Activated CD8-positive, alpha-beta memory T cell treated with anti-CD3 and anti-CD28 coated beads for 1 hour (primary cell): ENCODE results near the gene PUS7L.
"Not testable (repeated sequence)": the region's sequence is repeated elsewhere in the genome, so short reads cannot be mapped to it uniquely, and the experiment has no call there.

Experiments
- DNase-seq, 2 donors: peaks; one replicate each; pipeline ENCODE4 v3.0.0-alpha.2; 2020; ENCODE audit warnings: low read depth in 1 of 2; ENCODE audit errors: extremely low read depth in 1 of 2

The PUS7L gene

GRCh38 chr12:43750814-43751213 is 7.8 kb downstream of the PUS7L start:
- DNase-seq = no peak

DNA sequence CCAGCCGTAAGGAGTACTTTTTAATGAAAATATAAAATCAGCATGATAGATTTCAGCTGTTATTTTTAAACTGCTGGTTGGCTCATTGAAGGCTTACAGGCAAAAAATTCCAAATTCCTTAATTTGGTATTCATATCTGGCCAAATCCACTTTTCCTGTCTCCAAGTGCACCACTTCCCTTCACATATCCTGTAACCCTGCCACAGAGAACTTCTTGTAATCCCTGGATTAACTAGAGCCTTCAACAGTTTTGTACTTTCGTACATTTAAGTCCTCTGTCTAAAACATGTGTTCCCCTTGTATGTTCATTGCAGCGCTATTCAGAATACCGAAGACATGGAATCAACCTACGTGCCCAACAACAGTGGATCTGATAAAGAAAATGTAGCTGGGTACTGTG is 9.6 kb downstream of the PUS7L start:
- DNase-seq = no peak

GRCh38 chr12:43744826-43745225 is 13.8 kb downstream of the PUS7L start:
- no peak for DNase-seq

DNA sequence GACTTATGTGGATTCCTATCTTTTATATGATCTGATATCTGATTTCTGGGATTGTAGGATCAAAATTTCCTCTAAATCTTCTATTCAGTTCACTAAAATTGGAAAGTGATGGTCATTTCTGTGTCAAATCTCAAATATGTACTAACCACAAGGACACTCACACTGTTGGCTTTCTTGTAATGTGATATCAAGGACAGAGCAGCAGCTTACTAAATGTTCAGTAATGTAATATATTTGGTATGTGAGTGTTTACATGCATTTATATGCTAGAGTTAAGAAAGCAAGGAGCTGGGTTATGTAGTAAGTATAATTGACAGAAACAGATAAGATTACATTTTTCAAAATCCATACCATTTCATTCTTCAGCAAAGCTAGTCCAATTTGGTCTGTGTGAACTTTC is 16.5 kb downstream of the PUS7L start:
- no peak for DNase-seq

GRCh38 chr12:43740511-43741100 is 18.0 kb downstream of the PUS7L start:
- no peak for DNase-seq

DNA sequence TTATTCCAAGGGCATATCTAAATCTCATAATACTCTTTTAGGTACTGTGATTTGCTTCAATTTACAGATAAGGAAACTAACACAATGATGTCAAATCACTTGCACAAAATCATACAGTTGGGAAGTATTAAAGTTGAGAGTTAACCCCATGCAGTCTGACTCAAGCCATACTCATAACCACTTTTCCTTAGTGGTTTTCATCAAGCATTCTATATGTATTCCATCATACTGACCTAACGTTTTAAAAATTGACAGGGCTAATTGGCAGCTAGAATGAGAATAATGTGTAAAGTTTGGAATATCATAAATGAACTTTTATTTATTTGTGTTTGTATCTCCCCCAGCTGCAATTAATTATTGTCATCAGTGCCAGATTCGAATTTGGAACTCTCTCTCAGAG is 20.9 kb downstream of the PUS7L start:
- no peak for DNase-seq

- no peak for DNase-seq
These were observed 21.6 kb downstream of the PUS7L start for GRCh38 chr12:43736927-43737440.

GRCh38 chr12:43733687-43734086 is 24.9 kb downstream of the PUS7L start:
- no peak for DNase-seq

GRCh38 chr12:43730283-43730682 is 28.3 kb downstream of the PUS7L start:
- no peak for DNase-seq

- DNase-seq = no peak
These were observed 29.9 kb downstream of the PUS7L start for GRCh38 chr12:43728698-43729097.

GRCh38 chr12:43728117-43728516 is 30.5 kb downstream of the PUS7L start:
- DNase-seq = no peak

DNA sequence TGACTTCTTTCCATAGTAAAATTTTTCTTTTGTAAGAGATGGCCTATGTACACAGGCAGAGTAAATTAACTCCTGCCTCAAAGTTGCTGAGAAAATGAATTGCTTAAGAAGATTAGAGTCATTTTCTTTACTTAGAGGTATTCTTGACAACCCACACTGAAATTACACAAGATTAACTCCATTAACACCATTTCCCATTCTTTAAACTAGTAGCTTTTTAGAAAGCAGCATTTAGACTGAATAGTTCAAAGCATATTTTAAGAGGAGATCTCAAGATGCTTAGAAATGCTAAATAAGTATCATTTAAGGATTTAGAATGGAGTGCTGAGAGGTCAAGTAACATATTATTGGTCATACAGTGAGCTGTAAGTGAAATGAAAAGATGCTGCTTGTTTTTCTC is 35.5 kb downstream of the PUS7L start:
- no peak for DNase-seq

DNA sequence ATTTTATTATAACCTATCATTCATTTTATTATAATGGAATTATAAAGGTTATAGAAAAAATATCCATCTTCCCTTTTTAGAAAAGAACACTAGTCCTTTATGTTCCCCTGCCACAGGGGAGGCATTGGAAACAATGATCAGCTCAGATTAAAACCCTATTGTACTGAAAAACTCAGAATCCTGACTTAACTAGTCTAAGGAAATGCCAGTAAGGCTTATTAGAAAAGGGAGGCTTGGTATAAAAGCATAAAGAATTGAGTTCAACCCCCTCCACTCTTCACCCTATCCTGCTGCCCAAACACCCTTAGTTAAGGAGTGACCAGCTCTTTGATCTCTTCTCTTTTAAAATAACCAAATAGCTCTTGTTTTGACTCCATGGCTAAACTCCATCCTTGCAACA is 36.0 kb downstream of the PUS7L start:
- no peak for DNase-seq

GRCh38 chr12:43711348-43711747 is 47.2 kb downstream of the PUS7L start:
- no peak for DNase-seq

DNA sequence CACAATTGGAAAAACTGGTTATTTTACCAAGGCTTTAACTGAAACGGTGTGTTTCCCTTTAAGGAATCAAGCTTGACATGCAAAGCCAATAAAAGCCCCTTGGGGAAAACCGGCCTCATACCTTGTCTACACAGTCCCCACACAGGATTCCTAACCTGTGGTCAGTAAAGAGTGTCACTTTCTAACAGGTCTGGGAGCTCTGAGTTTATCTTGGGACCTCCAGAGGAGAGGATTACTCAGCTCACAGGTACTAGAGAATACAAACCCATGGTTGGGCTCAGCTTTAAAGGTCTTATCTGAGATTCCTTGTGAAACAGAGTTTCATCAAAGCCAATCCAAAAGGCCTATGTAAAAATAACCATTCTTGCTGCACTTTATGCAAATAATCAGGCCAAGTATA is 54.8 kb downstream of the PUS7L start:
- not testable (repeated sequence) for DNase-seq

- DNase-seq = not testable (repeated sequence)
These were observed 57.4 kb downstream of the PUS7L start for GRCh38 chr12:43701194-43701593.

GRCh38 chr12:43696154-43696553 is 62.4 kb downstream of the PUS7L start:
- DNase-seq = no peak

- no peak for DNase-seq
These were observed 63.7 kb downstream of the PUS7L start for GRCh38 chr12:43694879-43695278.

- no peak for DNase-seq
These were observed 66.5 kb downstream of the PUS7L start for GRCh38 chr12:43692064-43692463.

DNA sequence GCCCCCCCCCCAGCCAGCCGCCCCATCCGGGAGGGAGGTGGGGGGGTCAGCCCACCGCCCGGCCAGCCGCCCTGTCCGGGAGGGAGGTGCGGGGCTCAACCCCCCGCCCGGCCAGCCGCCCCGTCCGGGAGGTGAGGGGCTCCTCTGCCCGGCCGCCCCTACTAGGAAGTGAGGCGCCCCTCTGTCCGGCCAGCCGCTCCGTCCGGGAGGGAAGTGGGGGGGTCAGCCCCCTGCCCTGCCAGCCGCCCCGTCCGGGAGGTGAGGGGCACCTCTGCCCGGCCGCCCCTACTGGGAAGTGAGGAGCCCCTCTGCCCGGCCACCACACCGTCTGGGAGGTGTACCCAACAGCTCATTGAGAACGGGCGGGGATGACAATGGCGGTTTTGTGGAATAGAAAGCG is 73.1 kb downstream of the PUS7L start:
- DNase-seq = not testable (repeated sequence)

GRCh38 chr12:43676183-43676813 is 82.3 kb downstream of the PUS7L start:
- DNase-seq = no peak

DNA sequence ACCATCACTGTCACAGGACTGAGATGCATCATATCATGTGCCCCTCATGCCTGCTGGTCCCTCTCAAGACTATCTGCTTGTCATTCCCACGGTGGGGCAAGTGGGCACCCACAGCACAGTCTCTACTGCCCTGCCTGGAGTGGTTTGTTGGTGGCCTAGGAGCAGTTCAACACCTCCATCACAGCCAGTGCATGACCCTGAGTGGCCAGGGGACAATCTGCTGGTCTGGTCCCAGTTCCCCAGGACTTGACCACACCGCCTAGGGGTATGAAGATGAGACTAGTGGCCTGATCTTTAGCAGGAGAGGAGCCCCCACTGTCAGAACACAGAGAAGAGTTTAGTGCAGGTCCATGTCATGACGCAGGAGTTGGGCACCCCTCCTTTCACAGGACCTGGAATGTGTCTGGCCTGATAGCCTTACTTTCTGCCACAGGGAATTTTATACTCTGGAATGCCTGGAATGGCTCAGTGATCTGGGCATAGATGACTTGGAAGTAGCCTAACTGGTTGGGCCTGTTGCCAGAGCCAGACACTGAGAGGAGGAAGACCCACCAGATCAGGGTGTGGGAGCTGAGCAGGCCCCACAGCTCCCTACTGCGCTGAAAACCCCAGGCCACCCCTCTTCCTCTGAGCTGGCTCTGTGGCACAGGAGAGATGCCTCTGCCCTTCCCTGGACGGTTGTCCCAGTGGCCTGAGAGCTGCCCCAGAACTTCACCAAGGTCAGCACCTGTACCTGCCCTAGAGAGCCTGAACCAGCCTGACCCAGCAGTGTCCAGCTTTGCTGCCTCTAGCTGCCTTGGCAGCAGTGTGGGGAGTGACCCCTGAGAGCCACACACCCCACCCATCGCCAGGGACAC is 83.3 kb downstream of the PUS7L start:
- no peak for DNase-seq
